HK-2 (cell line): ENCODE data around the gene TRPC4.

ENCODE experiments used
- DNase-seq: peaks from one replicate; pipeline ENCODE4 v3.0.0-alpha.2; 2018; ENCODE audit not compliant: unreplicated experiment

Gene TRPC4

DNA sequence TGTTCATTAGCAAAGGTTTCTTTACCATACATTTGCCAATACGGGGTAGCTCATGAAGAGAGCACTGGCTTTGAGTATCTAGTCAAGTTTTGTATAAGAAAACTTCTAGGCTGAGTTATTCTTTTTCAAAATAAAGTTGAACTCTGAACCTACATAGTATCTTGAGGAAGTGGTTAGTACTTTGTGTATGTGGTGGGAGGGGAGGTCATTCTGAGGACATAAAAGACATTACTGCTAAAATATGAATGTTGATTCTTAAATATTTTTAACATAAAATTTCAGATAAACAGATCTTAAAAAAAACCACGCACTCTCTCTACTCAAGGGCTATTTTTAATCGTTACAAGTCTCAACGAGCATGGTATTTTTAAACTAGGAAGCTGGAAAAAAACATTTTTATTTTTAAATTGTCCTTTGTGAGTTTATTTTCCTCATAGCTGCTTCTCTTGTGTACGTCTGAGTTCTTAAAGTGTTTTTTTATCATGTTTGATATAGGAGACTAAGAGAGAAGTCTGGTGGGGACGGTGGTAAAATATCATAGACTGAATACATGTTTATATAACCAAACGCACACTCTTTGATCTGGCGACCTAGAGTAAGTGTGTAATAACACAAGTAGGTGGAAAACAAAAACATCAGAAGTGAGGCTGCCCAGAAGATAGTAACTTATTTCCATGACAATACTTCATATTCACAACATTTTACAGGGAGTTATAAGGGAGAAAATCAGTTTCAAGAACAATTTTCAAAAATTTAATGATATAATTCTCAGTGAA is 153.0 kb downstream of the TRPC4 start:
- DNase-seq = no peak

DNA sequence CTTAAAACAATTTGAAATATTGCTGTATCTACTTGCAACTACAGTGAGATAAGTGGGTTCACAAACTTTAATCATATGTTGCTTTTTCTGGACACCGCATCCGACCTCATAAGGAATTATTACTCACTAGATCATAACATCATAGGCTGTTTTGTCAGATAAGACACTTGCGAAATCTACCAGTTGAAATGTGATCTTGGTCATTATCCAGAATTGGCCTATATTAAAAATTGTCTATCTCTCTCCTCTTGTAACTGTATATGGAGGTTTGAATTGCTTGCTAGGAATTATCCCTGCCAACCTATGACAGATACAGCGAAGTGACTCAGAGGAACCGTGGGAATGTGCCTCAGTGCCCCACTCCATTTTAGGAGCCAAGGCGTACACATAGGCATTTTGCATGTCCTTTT is 154.0 kb downstream of the TRPC4 start:
- DNase-seq = no peak

DNA sequence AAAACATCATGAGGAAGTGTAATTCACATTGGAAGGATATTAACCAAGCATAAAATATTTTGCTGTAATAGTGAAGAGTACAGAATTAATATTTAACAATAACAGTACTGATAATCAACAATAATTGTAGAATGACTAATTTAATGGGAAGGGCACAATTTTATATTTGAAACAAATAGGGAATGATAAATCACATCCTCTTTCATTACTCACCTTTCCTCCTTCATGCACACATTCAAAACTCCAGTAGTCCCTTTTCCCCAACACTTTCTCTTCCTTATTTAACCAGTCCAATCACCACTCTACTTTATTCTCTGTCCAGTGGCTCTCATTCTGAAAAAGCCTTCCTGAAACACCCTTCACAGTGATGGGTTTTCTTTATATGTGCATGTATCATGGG is 160.3 kb downstream of the TRPC4 start:
- DNase-seq = no peak

DNA sequence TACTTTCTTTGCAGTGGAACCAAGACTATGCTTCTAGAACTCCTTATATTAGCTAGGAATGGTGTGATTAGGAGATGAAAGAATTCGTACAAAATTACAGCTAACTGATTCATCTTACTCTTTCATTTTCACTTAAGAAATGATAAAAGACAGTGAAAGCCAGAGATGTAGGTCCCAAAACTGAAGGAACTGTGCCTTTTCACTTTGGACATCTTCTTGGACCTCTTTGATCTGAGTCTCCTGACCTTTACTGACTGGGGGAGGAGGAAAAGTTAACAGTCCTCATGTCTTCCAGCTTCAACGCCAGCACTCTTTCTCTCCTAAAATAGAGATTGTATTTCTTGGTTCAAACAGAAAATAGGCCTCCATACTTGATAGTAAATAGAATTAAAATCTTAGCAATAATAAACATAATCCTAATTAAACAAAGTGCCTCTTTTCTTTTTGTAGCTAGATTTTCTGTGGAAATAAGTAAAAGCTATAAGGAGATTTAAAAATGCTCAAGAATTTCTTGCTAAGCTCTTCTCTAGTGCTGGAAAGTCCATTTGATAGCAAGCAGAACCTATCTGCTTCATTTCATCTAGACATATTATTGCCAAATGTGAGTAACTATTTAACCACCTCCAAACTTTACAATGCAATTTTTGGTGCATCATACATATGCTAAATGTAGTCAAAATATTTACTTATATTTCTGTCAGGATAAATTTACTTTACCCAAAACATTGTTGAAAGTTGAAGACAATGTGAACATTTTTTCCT is 161.7 kb downstream of the TRPC4 start:
- no peak for DNase-seq

DNA sequence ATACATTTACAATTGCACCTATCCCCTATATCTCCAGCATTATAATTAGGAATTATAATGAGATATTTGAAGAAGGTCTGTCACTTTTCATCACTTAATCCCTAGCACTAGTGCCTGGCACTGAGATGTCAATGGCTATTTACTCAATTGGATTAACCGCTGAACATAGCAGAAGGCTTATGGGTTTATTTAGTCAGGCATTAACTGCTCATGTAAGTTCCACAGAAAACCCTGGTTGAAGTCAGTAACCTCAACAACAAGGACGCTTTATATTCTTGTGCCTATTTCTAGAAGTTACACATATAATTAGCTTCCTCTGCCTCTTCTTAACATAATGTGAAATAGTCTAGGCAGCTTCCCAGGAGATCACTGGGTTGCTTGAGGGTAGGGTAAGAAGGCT is 163.5 kb downstream of the TRPC4 start:
- no peak for DNase-seq

DNA sequence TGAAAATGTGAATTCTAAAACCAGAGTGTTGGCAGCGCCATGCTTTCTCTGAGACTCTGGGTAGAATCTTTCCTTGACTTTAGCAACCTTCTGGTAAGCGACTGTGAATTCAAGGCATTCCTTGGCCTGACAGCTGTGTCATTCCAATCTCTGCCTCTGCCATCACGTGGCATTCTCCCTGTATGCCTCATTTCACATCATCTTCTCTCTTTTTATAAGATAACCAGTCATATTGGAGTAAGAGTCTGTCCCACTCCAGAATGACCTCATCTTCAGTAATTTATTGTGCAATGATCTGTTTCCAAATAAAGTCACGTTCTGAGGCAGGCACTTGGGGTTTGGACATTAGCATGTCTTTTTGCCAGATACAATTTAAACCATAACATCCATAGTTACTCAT is 167.6 kb downstream of the TRPC4 start:
- peak; percentile 50 for DNase-seq

DNA sequence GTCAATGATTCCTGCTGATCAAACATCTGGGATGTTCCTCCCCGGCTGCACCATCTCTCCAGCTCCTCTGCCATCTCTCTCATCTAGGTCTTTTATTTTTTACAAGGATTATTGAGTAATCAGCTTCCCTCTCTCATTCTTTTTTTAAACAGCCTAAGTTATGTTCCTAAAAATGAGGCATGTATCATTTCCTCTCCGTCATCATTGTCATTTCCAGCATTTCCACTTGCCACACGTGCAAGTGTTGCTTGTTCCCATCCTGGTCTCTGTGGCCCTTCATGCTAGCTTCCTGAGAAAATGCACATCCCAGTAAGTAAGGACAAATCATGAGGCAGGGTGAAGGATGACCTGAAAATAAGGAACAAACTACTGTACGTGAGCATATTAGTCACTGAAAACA is 168.3 kb downstream of the TRPC4 start:
- no peak for DNase-seq

DNA sequence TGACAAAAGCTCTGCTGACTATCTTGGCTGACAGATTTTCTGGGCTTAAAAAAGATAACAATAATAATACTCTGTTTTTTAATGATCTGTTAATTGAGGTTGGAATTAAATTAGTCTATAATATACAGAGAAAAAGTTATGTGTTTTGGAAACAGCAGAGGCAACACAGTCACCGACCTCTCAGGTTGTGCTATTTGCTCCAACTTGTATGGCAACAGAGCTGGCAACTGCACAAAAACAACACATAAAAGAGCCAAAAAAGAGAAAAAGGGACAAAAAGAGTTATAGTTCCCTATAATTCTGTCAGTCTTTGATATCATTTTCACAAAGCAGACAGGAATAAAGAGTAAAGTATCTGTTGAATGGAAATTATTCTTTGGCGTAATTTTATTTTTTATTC is 168.7 kb downstream of the TRPC4 start:
- DNase-seq = no peak

DNA sequence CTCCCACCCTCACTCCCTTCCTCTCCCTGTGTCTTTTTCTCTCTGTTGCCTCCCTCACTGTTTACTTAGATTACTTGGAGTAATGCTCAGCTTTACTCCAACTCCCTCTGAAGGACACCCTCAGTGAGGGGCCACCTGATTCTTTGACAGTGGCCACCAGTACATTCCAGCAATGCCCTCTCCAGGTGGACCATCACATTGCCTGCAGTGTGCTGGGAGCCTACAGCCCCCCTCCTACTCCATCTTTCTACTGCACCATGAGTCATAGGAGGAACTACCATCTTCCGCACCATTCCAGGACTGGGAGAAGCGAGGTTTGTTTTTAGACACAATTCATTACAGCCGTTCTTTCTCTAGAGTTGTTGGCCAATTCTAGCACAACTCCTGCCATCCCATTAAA is 174.4 kb downstream of the TRPC4 start:
- DNase-seq = no peak

DNA sequence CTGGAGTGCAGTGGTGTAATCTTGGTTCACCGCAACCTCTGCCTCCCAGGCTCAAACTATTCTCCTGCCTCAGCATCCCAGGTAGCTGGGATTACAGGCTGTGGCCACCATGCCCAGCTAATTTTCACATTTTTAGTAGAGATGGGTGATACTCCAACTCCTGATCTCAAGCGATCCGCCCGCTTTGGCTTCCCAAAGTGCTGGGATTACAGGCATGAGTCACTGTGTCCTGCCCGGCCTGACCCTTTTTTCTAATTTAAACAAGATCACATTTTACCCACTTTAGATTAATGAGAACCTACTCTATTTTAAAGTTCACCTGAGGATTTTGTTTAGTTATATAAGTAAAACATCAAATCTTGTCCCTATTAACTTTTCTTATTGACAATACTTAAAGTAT is 179.2 kb downstream of the TRPC4 start:
- no peak for DNase-seq

DNA sequence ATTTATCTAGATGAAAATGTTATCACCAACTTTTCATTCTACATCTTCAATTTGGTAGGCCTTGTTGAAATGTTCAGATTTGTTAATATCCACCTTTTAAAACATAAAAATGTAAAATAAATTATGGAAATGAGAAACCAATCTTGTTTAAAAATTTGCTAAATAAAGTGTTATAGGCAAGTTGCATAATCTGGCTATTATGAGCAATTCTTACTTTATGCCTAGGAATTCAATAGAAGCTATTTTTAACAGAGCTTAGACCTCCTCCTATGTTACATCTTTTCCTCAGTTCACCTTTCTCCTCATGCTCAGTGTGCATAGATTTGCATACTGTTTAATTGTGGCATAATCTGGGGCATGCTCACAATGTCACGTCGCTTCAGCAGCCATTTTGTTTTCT is 183.1 kb downstream of the TRPC4 start:
- no peak for DNase-seq

DNA sequence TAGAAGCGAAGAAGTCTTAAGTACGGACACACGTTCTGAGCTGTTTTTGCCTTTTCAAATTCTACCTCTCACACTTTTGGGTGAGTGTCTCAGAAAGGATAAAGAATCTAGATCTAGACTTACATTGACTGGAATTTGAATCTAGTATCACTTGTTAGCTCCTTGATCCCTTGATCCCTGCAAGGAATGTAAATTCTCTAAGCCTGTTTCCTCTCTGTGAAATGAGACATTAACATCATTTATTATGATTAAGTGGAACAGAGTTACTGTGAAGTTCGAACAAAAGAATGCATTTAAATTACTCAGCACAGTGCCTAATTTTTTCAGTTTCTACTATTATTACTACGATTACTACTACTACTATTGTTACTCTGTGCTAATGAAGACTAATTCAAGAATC is 184.4 kb downstream of the TRPC4 start:
- DNase-seq = no peak

DNA sequence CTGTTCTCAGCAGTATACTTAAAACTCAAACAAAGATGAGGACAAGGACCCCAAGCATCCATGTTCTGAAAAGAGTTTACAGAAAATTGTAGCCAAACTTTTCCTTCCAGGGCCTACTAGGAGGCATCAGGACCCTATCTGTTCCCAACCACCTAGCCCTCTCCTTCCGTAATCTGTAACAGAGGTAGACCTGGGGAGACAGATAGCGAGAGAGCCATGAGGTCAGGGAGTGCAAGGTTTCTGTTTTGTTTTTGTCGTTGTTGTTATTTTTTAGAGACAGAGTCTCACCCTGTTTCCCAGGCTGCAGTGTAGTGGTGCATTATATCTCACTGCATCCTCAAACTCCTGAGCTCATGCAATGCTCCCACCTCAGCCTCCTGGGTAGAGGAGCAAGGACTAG is 187.1 kb downstream of the TRPC4 start:
- no peak for DNase-seq

DNA sequence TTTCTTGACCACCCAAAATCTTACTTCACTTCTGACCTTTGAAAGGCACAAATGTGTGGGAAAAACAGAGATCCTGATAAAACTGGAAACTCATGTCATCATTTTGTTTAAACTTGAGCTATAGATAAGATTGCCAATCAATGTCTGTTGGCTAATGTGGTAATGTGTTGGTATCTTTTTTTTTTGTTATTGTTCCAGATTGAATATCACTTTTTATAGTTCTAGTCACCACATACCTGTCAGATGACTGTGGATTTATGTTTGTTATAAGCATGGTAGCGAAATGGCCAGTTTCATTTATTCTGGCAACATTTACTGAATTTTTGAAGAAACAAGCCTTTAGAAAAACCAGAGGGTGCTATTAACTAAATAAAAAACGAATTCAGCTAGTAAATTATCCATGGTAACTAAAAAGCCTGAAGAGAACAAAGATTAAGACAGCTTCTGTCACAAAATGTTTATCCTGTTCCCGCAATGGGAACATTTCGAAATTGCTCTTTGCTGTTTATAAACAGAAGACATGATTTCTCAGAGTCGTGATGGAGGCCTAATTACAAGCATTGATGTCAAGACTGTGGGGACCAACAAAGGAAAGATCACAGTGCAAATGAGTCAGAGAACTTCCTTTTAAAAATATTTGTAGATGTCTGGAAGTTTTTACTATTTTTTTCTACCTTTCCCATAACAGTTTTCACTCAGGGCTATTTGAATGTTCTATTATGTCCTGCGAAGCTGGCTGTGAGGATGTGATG is 188.1 kb downstream of the TRPC4 start:
- no peak for DNase-seq

DNA sequence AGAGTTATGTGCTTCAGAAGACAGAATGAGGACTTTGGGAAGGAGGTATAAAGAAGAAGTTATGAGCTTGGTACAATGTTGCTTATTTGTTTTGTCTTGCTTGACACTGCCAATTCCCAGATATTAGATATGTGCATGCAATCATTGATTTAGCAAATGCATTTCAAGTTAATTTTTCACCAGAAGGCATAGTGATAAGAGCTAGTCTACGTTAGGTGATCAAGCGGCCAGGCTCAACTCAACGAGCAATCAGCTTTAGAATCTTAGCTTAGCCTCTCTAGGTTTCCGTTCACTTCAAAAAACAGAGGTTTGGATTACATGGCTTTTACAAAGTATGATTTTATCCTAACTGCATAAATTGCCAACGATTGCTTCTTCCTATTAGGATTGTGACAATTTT is 189.4 kb downstream of the TRPC4 start:
- DNase-seq = no peak

DNA sequence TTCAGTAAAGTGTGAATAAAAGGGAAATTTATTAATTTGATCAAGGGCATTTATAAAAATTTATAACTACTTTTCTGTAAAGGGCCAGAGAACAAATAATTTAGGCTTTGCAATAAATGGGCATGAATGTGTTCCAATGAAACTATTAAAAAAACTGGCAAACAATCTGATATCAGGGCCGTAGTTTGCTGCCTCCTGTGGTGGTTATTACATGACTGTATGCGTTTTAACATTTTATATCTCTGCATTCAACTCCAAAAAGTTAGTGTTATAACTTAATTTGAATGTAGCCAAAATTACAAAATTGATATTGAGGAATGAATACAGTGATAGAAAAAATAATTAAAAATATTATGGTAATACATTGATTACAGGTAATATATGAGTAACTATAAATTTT is 190.5 kb downstream of the TRPC4 start:
- no peak for DNase-seq

DNA sequence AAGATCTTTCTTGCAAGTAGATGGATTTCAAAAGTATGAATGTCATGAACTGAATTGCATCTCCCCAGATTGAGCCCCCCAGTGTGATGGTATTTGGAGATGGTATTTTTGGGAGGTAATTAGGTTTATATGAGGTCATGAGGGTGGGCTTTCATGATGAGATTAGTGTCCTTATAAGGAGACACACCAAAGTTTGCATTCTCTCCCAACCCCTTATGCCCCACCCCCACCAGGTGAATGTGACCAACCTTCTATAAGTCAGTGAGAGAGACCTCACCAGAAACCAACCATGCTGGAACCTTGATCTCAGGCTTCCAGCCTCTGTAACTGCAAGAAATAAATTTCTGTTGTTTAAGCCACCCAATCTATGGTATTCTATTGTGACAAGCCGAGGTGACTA is 199.7 kb downstream of the TRPC4 start:
- no peak for DNase-seq

DNA sequence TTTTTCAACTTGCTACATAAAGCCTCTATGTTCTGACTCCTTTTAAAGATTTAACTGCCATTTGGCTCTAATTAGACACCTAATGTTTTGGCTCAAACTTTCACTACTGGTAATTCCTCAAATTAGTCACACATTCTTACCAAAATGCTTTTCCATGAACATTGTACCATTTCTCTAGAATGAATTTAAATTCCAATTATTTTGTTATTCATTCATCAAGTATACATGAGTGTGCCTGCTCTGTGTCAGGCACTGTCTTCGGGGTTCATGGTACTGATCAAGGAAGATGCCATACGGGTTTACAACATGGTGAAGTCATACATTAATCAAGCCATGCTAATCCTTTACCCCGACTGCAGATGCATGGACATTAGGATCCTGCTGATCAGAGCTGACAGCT is 201.9 kb downstream of the TRPC4 start:
- DNase-seq = no peak

DNA sequence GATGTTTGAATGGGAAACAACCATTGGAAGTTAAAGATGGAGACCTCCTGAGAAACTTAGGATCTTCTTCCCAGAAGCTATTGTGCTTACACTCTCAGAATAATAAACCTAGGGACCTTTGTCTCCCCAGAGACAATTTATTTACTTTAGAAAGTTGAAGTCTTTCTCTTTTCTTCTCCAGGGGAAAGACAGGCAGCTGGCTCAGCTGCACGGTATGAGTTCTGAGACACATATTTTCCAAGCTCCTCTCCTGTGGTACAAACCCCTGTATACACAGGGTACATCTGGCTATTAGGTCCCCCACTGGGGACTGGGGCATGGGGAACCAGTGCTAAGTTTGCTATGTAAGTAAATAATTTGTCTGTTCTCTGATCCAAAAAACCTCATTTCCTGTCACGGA is 203.5 kb downstream of the TRPC4 start:
- no peak for DNase-seq

DNA sequence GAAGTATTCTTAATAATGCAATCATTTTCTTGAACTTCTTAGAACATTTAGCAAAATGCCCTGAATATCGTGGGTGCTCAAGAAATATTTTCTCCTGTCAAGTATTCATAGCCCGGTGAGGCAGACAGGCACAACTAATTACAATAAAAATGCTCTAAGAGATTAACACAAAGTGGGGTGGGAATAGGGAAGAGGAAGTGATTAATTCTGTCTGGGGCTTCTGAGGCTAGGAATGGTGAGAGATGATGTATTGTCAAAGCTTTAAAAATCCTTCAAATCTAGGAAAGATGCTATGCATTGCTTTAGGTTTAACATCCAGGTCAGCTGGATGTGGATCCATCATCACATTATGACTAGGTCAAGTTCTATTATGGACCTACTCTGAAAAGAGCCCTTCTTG is 204.2 kb downstream of the TRPC4 start:
- DNase-seq = no peak

DNA sequence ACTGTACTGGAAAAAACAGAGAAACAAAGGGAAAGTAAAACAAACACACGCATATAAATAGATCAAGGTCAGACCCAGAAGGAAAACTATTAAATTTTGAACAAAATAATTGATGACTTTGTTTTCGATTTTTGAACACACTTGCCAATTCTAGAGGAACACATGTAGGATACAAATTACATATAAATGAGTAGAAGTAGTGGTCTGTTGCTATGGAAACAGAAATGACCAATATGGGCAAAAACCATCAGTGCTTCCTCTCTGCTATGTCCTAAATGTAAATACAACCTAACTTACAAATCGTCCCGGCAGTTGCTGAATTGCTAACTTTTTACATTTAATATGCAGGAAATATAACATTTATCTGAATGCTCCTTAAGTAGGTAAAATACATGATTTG is 205.8 kb downstream of the TRPC4 start:
- DNase-seq = no peak

DNA sequence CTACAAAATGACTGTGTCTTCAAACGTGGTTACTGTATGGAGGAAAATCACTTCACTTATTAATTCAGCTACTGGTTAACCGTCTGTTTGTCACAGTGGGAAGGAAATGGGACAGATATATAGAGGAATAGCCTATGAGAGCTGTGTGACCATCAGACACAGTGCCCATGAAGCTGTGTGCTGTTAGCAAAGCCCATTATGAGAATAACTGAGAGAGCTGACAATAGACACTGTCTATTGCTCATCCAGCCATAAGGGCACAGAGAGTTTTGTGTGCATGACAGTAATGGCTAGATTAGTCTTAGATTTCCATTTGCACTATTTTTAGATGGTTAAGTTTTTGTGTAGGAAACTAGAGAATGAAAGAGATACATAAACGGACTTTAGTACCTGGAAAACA is 206.9 kb downstream of the TRPC4 start:
- DNase-seq = no peak

DNA sequence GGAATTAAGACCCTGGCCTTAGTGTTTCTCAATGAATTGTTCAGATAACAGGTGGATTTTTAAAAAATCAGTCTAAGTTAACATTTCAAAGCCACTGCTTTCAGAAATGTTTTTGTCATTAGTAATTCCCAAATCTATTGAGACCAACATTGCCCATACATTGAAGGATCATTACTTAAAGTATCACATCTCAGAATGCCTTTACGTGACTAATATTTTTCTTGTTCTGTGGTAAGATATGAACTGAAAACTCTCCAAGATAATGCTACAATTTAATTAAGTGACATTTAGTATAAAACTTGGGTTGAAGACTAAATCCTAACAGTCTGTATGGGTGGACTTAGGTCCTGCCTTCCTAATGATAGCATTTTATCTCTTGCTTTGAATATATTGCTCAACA is 211.6 kb downstream of the TRPC4 start:
- no peak for DNase-seq
